ENCODE data around the gene LAMA2. TPM values are rescaled to one million over a fixed set of nuclear protein-coding genes. Genes with fewer than 3 reads are reported as not detected.

The LAMA2 gene
- total RNA-seq, 1 donor = 9.4 TPM

DNA sequence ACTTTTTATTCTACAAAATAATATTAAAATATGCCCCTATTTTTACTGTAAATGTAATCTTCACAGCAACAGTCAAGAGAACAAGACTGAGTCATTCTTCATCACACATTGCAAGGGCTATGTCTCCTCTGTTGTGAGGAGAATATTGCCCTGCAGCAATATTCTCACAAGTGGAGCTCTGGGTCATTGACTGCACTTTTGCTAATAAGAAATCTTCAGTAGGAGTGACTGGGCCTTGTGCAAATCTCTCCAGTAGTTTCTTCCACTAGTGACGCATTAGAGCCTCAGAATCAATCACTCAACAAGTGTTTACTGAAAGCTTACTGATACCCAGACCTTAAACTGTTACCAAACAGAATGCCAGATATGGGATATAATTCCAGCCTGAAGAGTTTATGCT is 49.1 kb downstream of the LAMA2 start:
- Histone ChIP-seq H3K4me2 (ENCODE audit: insufficient read depth, low read length) (no peak overlapping the region), H4K20me1 (ENCODE audit: insufficient read depth, low read length) (no peaks in the 10 kb centered on the region), H3K4me1 (ENCODE audit: insufficient read depth, low read length) (no peaks in the 10 kb centered on the region), H3K9me3 (ENCODE audit: low read depth, low read length) (no peaks in the 10 kb centered on the region), H3K79me2 (ENCODE audit: insufficient read depth, low read length) (no peaks in the 10 kb centered on the region), H3K27ac (ENCODE audit: low read depth, low read length) (no peak overlapping the region), H3K36me3 (ENCODE audit: insufficient read depth, low read length) (no peaks in the 10 kb centered on the region), H3K4me3 (ENCODE audit: insufficient read depth, low read length) (no peak overlapping the region), H2AFZ (ENCODE audit: low read length) (no peak overlapping the region), H3K27me3 (ENCODE audit: insufficient read depth, low read length) (no peaks in the 10 kb centered on the region)
- DNase-seq (ENCODE audit: insufficient read length, low spot score, missing footprints) = peak; percentile 4
- TF ChIP-seq, protein P1, sequence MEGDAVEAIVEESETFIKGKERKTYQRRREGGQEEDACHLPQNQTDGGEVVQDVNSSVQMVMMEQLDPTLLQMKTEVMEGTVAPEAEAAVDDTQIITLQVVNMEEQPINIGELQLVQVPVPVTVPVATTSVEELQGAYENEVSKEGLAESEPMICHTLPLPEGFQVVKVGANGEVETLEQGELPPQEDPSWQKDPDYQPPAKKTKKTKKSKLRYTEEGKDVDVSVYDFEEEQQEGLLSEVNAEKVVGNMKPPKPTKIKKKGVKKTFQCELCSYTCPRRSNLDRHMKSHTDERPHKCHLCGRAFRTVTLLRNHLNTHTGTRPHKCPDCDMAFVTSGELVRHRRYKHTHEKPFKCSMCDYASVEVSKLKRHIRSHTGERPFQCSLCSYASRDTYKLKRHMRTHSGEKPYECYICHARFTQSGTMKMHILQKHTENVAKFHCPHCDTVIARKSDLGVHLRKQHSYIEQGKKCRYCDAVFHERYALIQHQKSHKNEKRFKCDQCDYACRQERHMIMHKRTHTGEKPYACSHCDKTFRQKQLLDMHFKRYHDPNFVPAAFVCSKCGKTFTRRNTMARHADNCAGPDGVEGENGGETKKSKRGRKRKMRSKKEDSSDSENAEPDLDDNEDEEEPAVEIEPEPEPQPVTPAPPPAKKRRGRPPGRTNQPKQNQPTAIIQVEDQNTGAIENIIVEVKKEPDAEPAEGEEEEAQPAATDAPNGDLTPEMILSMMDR (IDR thresholded peaks at IDR 0.05; ENCODE audit: extremely low read depth, low read depth, low read length) = no peak

GRCh38 chr6:128950864-128951263 is 67.9 kb downstream of the LAMA2 start:
- no peak overlapping the region for H3K27ac ChIP-seq (ENCODE audit: low read depth, low read length)
- H3K4me2 ChIP-seq (ENCODE audit: insufficient read depth, low read length) = no peak overlapping the region
- no peaks in the 10 kb centered on the region for H3K27me3 ChIP-seq (ENCODE audit: insufficient read depth, low read length)
- TF ChIP-seq, protein P1 (IDR thresholded peaks at IDR 0.05; ENCODE audit: extremely low read depth, low read depth, low read length) = no peak
- H4K20me1 ChIP-seq (ENCODE audit: insufficient read depth, low read length) = no peaks in the 10 kb centered on the region
- H3K79me2 ChIP-seq (ENCODE audit: insufficient read depth, low read length) = no peaks in the 10 kb centered on the region
- DNase-seq (ENCODE audit: insufficient read length, low spot score, missing footprints) = no peak
- H3K36me3 ChIP-seq (ENCODE audit: insufficient read depth, low read length) = no peaks in the 10 kb centered on the region
- H3K4me1 ChIP-seq (ENCODE audit: insufficient read depth, low read length) = no peaks in the 10 kb centered on the region
- no peaks in the 10 kb centered on the region for H3K9me3 ChIP-seq (ENCODE audit: low read depth, low read length)
- H3K4me3 ChIP-seq (ENCODE audit: insufficient read depth, low read length) = no peak overlapping the region
- no peak overlapping the region for H2AFZ ChIP-seq (ENCODE audit: low read length)

- Histone ChIP-seq H3K4me1 (ENCODE audit: insufficient read depth, low read length) (no peaks in the 10 kb centered on the region), H3K4me3 (ENCODE audit: insufficient read depth, low read length) (no peak overlapping the region), H4K20me1 (ENCODE audit: insufficient read depth, low read length) (no peaks in the 10 kb centered on the region), H3K27me3 (ENCODE audit: insufficient read depth, low read length) (no peaks in the 10 kb centered on the region), H3K4me2 (ENCODE audit: insufficient read depth, low read length) (no peak overlapping the region), H3K27ac (ENCODE audit: low read depth, low read length) (no peak overlapping the region), H3K36me3 (ENCODE audit: insufficient read depth, low read length) (no peaks in the 10 kb centered on the region), H3K79me2 (ENCODE audit: insufficient read depth, low read length) (no peaks in the 10 kb centered on the region), H2AFZ (ENCODE audit: low read length) (no peak overlapping the region), H3K9me3 (ENCODE audit: low read depth, low read length) (no peaks in the 10 kb centered on the region)
- DNase-seq (ENCODE audit: insufficient read length, low spot score, missing footprints) = no peak
- TF ChIP-seq, protein P1 (IDR thresholded peaks at IDR 0.05; ENCODE audit: extremely low read depth, low read depth, low read length) = no peak
Measured at GRCh38 chr6:128952902-128953301, 70.0 kb downstream of the LAMA2 start.

DNA sequence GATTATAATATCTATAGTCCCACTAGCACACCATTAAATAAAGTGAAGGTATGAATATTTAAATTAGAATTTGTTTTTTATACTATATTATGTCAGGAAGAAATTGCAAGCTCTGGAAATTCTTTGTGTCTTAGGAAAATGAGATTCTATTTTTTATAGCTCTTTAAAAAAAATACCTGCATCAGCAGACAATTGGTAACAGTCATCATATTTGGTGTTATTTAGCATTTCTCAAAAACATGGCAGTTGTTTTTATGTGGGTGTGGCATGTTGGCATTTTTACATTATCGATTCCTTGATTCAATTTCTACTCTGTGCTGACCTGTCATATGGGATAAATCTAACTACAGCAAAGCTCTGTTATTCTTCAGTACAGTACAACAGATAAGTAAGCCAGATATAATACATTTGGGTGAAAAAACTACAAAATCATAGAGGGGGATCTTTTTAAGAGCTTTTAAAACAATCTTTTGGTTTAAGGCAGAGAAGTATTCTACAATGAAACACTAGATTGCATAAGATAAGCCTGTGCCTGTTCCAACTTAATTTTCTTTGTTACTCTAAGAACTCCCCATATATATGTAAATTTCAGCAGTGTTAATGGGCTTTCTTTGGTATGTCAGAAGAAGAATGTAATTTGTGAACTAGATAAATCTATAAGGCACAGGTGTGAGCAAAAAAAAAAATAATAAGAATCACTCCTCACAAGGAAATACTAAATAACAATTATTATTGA is 71.5 kb downstream of the LAMA2 start:
- Histone ChIP-seq H3K36me3 (ENCODE audit: insufficient read depth, low read length) (no peaks in the 10 kb centered on the region), H3K9me3 (ENCODE audit: low read depth, low read length) (no peaks in the 10 kb centered on the region), H3K4me1 (ENCODE audit: insufficient read depth, low read length) (no peaks in the 10 kb centered on the region), H3K27me3 (ENCODE audit: insufficient read depth, low read length) (no peaks in the 10 kb centered on the region), H2AFZ (ENCODE audit: low read length) (no peak overlapping the region), H3K4me2 (ENCODE audit: insufficient read depth, low read length) (no peak overlapping the region), H3K27ac (ENCODE audit: low read depth, low read length) (no peak overlapping the region), H4K20me1 (ENCODE audit: insufficient read depth, low read length) (no peaks in the 10 kb centered on the region), H3K4me3 (ENCODE audit: insufficient read depth, low read length) (no peak overlapping the region), H3K79me2 (ENCODE audit: insufficient read depth, low read length) (no peaks in the 10 kb centered on the region)
- no peak for DNase-seq (ENCODE audit: insufficient read length, low spot score, missing footprints)
- TF ChIP-seq, protein P1 (IDR thresholded peaks at IDR 0.05; ENCODE audit: extremely low read depth, low read depth, low read length) = no peak

All from osteoblast (primary cell).